ENCODE measurements around the gene VANGL1.
"Not testable (repeated sequence)": the region's sequence is repeated elsewhere in the genome, so short reads cannot be mapped to it uniquely, and the experiment has no call there.

Gene VANGL1

GRCh38 chr1:115641762-115642167 lies at the start of gene VANGL1:
Gene VANGL1 (plus strand): TSS chr1:115641970. CDS start chr1:115651414, 9,444 bp downstream.
- peak; percentile 5 for DNase-seq (ENCODE audit: low read depth)

- DNase-seq (ENCODE audit: low read depth), result no peak
These were observed 49.5 kb upstream of the VANGL1 start for GRCh38 chr1:115592264-115592663.

GRCh38 chr1:115593365-115594259 lies 48.2 kb upstream of the VANGL1 start:
- DNase-seq (ENCODE audit: low read depth), result no peak

DNA sequence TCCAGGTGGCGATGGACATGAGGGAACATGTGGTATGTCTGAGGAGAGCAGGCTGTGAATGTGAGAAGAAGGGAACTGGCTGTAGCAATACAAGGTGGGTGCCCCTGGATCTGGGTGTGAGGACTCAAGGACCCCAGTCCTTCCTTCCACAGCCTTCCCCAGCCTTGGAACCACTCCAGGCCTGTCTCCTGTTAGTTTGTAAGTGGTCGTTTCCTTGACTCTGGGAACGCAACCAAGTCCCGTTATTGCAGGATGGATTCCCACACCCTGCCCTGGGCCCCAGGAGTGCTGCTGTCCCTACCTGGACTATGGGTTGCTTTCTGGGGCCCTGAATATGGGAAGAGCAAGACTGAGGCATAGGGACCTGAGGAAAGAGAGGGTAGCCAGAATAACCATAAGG lies 47.2 kb upstream of the VANGL1 start:
- no peak for DNase-seq (ENCODE audit: low read depth)

GRCh38 chr1:115595279-115596079 lies 46.3 kb upstream of the VANGL1 start:
- DNase-seq (ENCODE audit: low read depth), result peak; percentile 19

DNA sequence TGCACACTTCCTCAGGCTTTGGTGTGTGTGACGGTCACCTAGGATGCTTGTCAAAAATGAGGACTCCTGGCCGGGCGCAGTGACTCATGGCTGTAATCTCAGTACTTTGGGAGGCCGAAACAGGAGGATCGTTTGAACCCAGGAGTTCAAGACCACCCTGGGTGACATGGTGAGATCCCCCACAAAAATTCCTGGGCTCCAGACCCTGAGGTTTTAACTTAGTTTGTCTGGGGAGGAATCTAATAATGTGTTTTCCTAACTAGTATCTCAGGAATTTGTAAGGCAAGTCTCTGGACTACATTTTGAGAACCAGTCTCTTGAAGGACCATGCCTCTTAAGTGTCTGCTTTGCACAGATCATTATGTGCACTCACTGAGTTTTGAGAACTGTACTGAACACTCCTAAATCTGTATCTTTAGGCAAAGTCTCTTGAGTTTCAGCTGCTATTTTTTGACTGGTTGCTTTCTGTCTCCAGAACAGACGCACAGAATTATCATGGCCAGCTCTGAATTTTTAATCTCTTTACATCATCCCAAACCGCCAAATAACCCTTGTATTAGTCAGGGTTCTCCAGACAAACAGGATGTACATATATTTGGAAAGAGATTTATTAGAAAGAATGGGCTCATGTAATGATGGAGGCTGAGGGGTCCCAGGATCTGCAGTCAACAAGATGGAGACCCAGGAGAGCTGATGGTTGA lies 45.5 kb upstream of the VANGL1 start:
- DNase-seq (ENCODE audit: low read depth), result no peak

DNA sequence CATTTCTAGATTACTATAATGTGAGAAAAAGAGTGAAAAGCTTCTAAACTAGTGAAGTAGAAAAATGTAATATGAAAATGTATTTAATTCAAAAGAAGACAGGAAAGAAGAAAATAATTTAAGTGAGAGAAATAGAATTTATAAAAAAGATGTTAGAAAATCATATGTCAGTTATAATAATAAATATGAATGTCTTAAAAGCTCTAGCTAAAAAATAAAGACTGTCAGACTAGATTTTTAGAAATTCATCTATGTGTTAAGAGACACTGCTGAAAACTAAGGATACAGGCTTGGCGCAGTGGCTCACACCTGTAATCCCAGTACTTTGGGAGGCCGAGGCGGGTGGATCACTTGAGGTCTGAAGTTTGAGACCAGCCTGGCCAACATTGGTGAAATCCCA lies 37.3 kb upstream of the VANGL1 start:
- DNase-seq (ENCODE audit: low read depth), result no peak

DNA sequence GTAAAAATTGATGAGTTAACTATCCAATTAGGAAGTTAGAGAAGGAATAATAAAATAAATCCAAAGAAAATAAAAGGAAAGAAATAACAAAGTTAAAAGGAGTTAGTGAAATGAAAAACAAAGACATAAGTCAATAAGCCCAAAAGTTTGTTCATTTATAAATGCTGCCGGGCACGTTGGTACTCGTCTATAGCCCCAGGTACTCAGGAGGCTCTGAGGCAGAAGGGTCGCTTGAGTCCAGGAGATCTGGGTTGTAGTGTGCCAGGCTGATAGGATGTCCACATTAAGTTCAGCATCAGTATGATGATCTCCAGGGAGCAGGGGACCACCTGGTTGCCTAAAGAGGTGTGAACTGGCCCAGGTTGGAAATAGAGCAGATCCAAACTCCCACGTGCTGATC lies 35.5 kb upstream of the VANGL1 start:
- DNase-seq (ENCODE audit: low read depth), result no peak

DNA sequence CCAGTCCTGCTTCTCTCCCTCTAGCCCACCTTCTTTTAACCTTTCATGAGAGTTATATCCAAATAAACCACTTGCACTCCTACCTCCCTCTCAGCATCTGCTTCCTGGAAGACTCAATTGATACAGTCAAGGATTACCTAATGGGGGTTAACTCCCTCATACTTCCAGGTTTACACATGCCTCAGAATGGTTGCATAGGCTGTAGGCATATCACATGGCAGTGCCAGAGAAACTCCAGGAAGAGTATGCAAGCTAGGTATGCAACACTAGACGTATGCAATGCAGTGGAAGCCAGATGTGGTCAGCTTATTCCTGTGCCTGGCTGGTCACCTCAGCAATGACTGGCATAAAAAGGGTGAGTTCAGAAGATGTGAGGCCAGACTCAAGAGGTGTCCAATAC lies 32.7 kb upstream of the VANGL1 start:
- no peak for DNase-seq (ENCODE audit: low read depth)

- DNase-seq (ENCODE audit: low read depth), result no peak
These were observed 28.0 kb upstream of the VANGL1 start for GRCh38 chr1:115613767-115614166.

DNA sequence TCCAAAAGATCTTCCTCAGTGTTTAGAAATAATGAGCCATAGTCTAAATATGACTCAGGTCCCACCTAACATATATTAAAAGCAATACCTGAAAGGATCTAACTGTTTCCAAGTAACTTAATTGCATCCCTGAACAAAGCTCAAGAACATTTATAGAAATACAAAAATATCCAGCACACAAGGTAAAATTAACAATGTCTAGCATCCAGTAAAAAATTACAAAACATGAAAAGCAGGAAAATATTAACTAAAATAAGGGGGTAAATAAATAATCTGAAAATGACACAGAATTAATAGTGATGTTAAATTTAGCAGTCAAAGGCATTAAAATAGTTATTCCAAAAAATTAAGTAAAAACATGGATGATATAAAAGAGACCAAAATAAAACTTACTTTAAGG lies 21.3 kb upstream of the VANGL1 start:
- DNase-seq (ENCODE audit: low read depth), result no peak

- DNase-seq (ENCODE audit: low read depth), result no peak
These were observed 20.8 kb upstream of the VANGL1 start for GRCh38 chr1:115620950-115621349.

- no peak for DNase-seq (ENCODE audit: low read depth)
These were observed 16.9 kb upstream of the VANGL1 start for GRCh38 chr1:115624859-115625258.

DNA sequence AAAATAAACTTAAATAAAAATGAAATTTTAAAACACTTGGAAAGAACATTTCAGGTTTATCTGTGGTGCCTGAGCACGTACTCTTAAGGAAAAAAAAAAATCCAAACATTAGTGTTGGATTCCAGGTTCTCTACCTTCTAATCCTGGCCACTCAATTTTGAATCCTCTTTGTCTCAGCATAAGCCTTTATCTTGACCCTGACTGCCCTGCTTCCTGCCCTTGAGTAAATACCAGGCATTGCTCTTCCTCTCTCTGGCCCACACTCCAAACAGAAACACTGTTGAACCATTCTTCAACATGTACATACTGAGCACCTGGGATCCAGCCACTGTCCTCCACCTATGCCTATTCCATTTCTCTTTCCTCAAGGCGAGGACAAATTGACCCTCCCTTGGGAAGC lies 11.4 kb upstream of the VANGL1 start:
- DNase-seq (ENCODE audit: low read depth), result no peak

DNA sequence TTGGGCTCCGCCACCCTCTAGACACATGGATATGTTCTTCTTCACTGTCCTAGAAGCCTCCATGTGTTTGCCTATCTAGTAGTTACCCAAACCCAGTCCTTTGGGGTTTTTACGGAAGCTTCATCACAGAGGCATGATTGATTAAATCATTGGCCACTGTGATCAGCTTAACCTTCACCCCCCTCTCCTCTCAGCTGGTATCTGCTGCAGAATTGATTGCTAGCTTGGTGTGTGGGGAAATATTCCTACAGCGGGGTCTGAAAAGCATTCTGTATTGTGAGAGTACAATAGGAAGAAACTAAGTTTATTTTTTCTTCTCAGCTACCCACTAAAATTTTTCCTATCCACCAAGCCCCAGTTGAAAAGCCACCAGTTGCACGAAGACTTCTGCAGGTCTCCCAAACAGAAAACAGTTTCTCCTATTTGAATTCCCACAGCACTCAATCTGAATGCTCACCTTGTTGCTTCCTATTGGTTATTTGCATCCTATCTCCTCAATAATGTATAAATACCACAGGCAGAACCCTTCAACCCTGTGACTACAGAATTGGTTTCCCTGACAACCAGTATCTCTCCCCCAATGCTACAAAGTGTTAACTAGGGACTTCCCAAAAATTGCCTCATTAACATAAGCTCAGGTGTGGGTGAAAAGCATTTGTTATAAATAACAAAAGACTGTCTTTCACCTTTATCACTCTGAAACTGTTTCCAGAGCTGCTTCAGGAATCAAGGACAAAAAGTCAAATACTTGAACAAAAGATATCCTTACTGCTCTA lies 9.3 kb upstream of the VANGL1 start:
- no peak for DNase-seq (ENCODE audit: low read depth)

DNA sequence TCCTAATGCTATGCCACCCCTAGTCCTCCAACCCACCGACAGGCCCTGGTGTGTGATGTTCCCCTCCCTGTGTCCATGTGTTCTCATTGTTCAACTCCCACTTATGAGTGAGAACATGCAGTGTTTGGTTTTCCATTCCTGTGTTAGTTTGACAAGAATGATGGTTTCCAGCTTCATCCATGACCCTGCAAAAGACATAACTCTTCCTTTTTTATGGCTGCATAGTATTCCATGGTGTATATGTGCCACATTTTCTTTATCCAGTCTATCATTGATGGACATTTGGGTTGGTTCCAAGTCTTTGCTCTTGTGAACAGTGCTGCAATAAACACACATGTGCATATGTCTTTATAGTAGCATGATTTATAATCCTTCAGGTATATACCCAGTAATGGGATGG lies 8.2 kb upstream of the VANGL1 start:
- not testable (repeated sequence) for DNase-seq (ENCODE audit: low read depth)

DNA sequence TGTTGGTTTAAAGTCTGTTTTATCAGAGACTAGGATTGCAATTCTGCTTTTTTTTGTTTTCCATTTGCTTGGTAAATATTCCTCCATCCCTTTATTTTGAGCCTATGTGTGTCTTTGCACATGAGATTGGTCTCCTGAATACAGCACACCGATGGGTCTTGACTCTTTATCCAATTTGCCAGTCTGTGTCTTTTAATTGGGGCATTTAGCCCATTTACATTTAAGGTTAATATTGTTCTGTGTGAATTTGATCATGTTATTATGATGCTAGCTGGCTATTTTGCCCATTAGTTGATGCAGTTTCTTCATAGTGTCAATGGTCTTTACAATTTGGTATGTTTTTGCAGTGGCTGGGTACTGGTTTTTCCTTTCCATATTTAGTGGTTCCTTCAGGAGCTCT lies 4.5 kb upstream of the VANGL1 start:
- DNase-seq (ENCODE audit: low read depth), result not testable (repeated sequence)

GRCh38 chr1:115640384-115640783 lies 1.4 kb upstream of the VANGL1 start:
- DNase-seq (ENCODE audit: low read depth), result no peak

- DNase-seq (ENCODE audit: low read depth), result peak; percentile 2
These were observed 650 bp downstream of the VANGL1 start for GRCh38 chr1:115642168-115643072.

DNA sequence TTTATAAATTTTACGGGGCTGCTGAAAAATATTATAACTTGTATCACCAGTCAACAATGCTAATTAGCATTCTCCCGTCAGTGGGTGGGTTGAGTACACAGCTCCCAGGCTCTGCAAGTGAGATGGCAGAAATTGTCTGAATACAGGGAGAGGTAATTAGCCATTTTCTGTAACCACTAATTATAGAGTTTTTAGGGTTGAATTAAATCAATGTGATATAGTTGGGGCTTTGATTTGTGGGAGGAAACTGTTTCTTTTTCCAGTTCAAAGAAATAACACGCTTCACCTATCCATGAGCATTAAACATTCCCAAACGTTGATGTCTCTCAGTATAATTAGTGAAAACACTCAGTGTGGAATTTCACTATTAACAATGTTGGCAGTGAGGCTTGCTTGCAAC lies 1.5 kb downstream of the VANGL1 start:
- no peak for DNase-seq (ENCODE audit: low read depth)

DNA sequence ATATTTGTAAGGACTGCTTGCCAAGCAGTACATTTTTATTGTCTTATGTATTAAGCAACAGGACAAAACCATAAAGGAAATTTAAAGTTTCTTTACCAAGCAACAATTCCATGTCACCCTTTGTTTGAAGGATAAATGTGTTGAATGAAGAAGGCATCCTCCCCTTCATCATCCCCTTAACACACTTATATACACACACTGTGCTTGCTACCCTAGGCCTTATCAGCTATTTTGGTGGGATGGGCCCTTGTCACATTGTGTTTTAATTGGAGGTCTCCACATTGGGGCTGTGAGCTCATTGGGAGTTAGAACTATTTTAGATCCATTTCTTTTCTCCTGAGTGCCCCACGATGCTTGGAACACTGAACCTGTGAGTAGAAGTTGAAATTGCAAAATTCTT lies 1.9 kb downstream of the VANGL1 start:
- DNase-seq (ENCODE audit: low read depth), result no peak
